ENCODE measurements around the gene CUX1. TPM values are rescaled to one million over a fixed set of nuclear protein-coding genes. Genes with fewer than 3 reads are reported as not detected.
"Not testable (repeated sequence)": the region's sequence is repeated elsewhere in the genome, so short reads cannot be mapped to it uniquely, and the experiment has no call there.

Gene CUX1
- total RNA-seq, 4 donors from 2014 or later, result 40.0 to 55.9 (median 47.3) TPM

DNA sequence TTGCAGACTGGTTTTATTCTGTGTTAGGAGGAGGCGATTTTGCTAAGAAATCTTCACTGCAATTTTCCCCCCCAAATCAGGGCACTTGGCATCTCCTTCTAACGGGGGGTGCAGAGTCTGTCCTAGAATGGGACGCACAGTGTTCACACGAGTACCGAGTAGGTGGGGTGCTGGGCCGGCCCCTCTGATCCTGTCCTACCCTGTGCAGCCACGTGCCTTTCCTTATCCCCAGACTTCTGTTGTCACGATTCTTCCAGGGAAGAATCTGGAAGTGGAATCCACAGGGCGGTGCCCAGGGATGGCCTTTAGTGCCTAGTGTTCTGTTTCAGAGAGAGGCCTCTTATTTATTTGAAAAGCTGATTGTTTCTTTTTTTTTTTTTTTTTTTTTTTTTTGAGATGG is 16.4 kb downstream of the CUX1 start:
- DNase-seq, result no peak
- WGBS, 2 donors, result 81 to 90% methylated on average over 8 to 9 of the region's 9 CpGs
- TF ChIP-seq POLR2A (IDR thresholded peaks at IDR 0.05) (no peak), CTCF (IDR thresholded peaks at IDR 0.05) (no peak)
- no peak overlapping the region for H3K27ac ChIP-seq
- no peaks in the 10 kb centered on the region for H3K36me3 ChIP-seq
- H3K27me3 ChIP-seq, result no peaks in the 10 kb centered on the region
- intact Hi-C loops (cut with DNase I), result no loop called here
- peaks cover 7 to 16% (median 10%) of the 10 kb centered on the region in 3 donors for H3K4me1 ChIP-seq
- H3K4me3 ChIP-seq, result no peak overlapping the region
- no peaks in the 10 kb centered on the region for H3K9me3 ChIP-seq

DNA sequence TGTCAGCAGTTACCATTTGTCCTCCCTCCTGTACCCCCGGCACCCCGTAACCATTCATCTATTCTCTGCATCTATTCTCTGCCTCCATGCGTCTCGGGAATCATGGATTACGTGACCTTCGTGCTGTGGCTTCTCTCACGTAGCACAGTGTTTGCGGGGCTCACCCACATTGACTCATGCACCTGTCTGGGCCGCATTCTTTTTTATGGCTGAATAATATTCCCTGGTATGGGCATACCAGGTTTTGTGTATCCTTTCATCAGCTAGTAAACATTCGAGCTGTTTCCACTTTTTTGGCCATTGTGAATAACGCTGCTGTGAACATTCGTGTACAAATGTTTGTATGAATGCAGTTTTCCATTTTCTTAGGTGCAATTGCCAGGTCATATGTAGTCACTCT is 17.7 kb downstream of the CUX1 start:
- Histone ChIP-seq H3K36me3 (no peaks in the 10 kb centered on the region), H3K27ac (no peak overlapping the region), H3K9me3 (no peaks in the 10 kb centered on the region), H3K4me3 (no peak overlapping the region), H3K27me3 (no peaks in the 10 kb centered on the region), H3K4me1 (peaks cover 7 to 15% (median 10%) of the 10 kb centered on the region in 3 donors)
- DNase-seq, result no peak
- TF ChIP-seq POLR2A (IDR thresholded peaks at IDR 0.05) (no peak), CTCF (IDR thresholded peaks at IDR 0.05) (no peak)
- 94 to 96% methylated on average over 12 of the region's 12 CpGs for WGBS, 2 donors
- intact Hi-C loops (cut with DNase I), result no loop called here

DNA sequence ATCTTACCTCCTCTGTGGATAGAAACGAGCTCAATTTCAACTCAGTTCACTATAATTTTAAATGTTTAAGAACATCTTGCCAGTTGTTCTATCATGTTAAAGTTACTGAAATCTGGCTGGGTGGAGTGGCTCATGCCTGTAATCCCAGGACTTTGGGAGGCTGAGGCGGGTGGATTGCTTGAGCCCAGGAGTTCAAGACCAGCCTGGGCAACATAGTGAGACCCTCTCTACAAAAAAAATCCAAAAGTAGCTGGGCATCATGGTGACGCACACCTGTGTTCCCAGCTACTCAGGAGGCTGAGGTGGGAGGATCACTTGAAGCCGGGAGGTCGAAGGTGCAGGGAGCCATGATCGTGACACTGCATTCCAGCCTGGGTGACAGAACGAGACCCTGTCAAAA is 20.0 kb downstream of the CUX1 start:
- H3K27ac ChIP-seq; intact Hi-C loops (cut with DNase I); H3K4me3 ChIP-seq; H3K27me3 ChIP-seq; H3K36me3 ChIP-seq; H3K9me3 ChIP-seq; DNase-seq: not testable (repeated sequence)
- peaks cover 3 to 15% (median 6%) of the 10 kb centered on the region in 3 donors for H3K4me1 ChIP-seq
- WGBS, 2 donors, result 83 to 94% methylated on average over 6 to 7 of the region's 7 CpGs

DNA sequence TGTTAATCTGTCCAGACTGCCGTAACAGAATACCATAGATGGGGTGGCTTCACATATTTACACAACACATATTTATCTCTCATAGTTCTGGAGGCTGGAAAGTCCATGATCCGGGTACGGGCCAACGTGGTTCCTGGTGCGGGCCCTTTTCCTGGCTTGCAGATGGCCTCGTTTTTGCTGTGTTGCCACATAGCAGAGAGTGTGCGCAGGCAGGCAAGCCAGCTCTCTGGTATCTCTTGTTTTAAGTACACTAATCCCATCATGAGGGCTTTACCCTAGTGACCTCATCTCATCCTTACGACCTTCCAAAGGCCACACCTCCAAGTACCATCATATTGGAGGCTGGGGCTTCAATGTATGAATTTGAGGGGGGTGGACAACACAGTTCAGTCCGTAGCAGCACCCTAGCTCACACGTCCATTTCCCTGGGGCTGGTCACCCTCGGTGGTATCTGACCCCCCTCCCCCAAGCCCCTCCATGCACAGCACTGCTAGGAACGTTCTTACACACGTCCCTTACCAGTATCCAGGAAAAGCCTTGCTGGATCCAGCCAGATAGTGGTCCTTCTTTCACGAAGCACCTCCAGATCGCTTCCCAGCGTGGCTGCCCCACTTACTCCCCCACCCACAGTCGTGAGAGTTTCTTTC is 21.5 kb downstream of the CUX1 start:
- DNase-seq, result no peak
- intact Hi-C loops (cut with DNase I), result no loop called here
- 89 to 91% methylated on average over 17 of the region's 17 CpGs for WGBS, 2 donors
- Histone ChIP-seq H3K4me3 (no peak overlapping the region), H3K36me3 (no peaks in the 10 kb centered on the region), H3K9me3 (no peaks in the 10 kb centered on the region), H3K4me1 (peaks cover 0 to 6% (median 0%) of the 10 kb centered on the region in 3 donors), H3K27me3 (no peaks in the 10 kb centered on the region), H3K27ac (no peak overlapping the region)
- TF ChIP-seq POLR2A (IDR thresholded peaks at IDR 0.05) (no peak), CTCF (IDR thresholded peaks at IDR 0.05) (no peak)

DNA sequence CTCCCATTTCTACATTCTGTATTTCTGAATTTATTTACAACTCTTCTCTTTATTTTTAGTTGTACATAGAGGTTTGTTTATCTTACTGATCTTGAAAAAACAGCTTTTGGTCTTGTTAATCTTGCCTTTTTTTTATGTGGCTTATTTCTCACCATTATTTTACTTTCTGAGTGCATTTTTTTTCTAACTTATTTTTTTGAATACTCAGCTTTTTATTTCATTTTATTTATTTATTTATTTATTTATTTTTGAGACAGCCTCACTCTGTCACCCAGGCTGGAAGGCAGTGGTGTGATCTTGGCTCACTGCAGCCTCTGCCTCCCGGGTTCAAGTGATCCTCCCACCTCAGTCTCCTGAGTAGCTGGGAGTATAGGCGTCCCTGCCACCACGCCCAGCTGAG is 23.9 kb downstream of the CUX1 start:
- no peak overlapping the region for H3K4me3 ChIP-seq
- H3K27me3 ChIP-seq, result no peaks in the 10 kb centered on the region
- WGBS, 2 donors, result 58 to 80% methylated on average over 3 of the region's 3 CpGs
- no peak for DNase-seq
- H3K36me3 ChIP-seq, result no peaks in the 10 kb centered on the region
- no peak for TF ChIP-seq POLR2A (IDR thresholded peaks at IDR 0.05)
- TF ChIP-seq CTCF (IDR thresholded peaks at IDR 0.05), result no peak
- peaks cover 0 to 6% (median 0%) of the 10 kb centered on the region in 3 donors for H3K4me1 ChIP-seq
- H3K27ac ChIP-seq, result no peak overlapping the region
- intact Hi-C loops (cut with DNase I), result no loop called here
- H3K9me3 ChIP-seq, result no peaks in the 10 kb centered on the region

Measured in esophagus squamous epithelium (tissue), 5 donors.